SK-N-SH (cell line): ENCODE results near the gene UBTF. TPM values are rescaled to one million over a fixed set of nuclear protein-coding genes. Genes with fewer than 3 reads are reported as not detected.

Experiments
- CTCF ChIA-PET: fragments of 300-600, 350-600 bp; formaldehyde crosslinking; extraction: SDS; loops from one replicate; lab custom pipeline; 2021; lab: Yijun Ruan, JAX
- POLR2A ChIA-PET: fragments of 350-600 bp; sonication (Branson Sonifier 250); formaldehyde crosslinking; extraction: SDS; loops from one replicate; lab custom pipeline; 2020; ENCODE audit warnings: antibody characterized with exemption, inconsistent platforms; lab: Yijun Ruan, JAX
- DNase-seq: peaks from one replicate; pipeline ENCODE4 v3.0.0; 2012
- H2AFZ ChIP-seq: fragments of 200-600 bp; sonication (generic); 2 replicates; pipeline ENCODE4 v1.8.1; 2016; ENCODE audit warnings: antibody characterized with exemption, mild to moderate bottlenecking, low read depth
- H3F3A ChIP-seq: fragments of 200-600 bp; sonication (generic); replicated peaks from 2 replicates; pipeline ENCODE3; 2016; ENCODE audit warnings: antibody characterized with exemption, mild to moderate bottlenecking; ENCODE audit not compliant: insufficient read depth
- H3K27ac ChIP-seq, 2 experiments: fragments of 200-500 bp in 1 of 2; fragments of 200-600 bp in 1 of 2; sonication (Bioruptor generic) in 1 of 2; sonication (generic), shearing (Covaris generic) in 1 of 2; 2 replicates each; pipeline versions ENCODE4 v1.5.1 to v1.6.1; 2014 to 2016; ENCODE audit warnings: low read depth in 2 of 2, inconsistent platforms in 1 of 2, low read length in 1 of 2, mild to moderate bottlenecking in 1 of 2, mixed read lengths in 1 of 2
- H3K27me3 ChIP-seq: fragments of 200-600 bp; sonication (generic), shearing (Covaris generic); 2 replicates; pipeline ENCODE4 v1.6.1; 2016; ENCODE audit warnings: mixed run types; ENCODE audit not compliant: insufficient read depth
- H3K36me3 ChIP-seq, 2 experiments: fragments of 200-500 bp in 1 of 2; fragments of 200-600 bp in 1 of 2; sonication (Bioruptor generic) in 1 of 2; sonication (generic) in 1 of 2; replicated peaks in 1 of 2; 2 replicates each; pipeline versions ENCODE3 to v1.5.1; 2014 to 2016; ENCODE audit warnings: low read length in 1 of 2, mild to moderate bottlenecking in 1 of 2; ENCODE audit not compliant: insufficient read depth in 2 of 2, control insufficient read depth in 1 of 2
- H3K4me1 ChIP-seq, 2 experiments: fragments of 200-500 bp in 1 of 2; fragments of 200-600 bp in 1 of 2; sonication (Bioruptor generic) in 1 of 2; sonication (generic), shearing (Covaris generic) in 1 of 2; 2 replicates each; pipeline versions ENCODE4 v1.5.1 to v1.6.1; 2014 to 2016; ENCODE audit warnings: low read depth in 1 of 2, low read length in 1 of 2, mixed run types in 1 of 2; ENCODE audit not compliant: insufficient read depth in 2 of 2, control insufficient read depth in 1 of 2
- H3K4me2 ChIP-seq: fragments of 200-600 bp; sonication (generic), shearing (Covaris generic); 2 replicates; pipeline ENCODE4 v1.6.1; 2017; ENCODE audit warnings: mixed run types
- H3K4me3 ChIP-seq, 2 experiments: fragments of 200-500 bp in 1 of 2; fragments of 200-600 bp in 1 of 2; sonication (Bioruptor generic) in 1 of 2; sonication (generic), shearing (Covaris generic) in 1 of 2; 2 replicates each; pipeline versions ENCODE4 v1.5.1 to v1.8.1; 2014 to 2016; ENCODE audit warnings: low read depth in 2 of 2, inconsistent platforms in 1 of 2, low read length in 1 of 2, mild to moderate bottlenecking in 1 of 2, mixed read lengths in 1 of 2, moderate library complexity in 1 of 2
- H3K79me2 ChIP-seq: fragments of 200-600 bp; sonication (generic); 2 replicates; pipeline ENCODE4 v1.8.1; 2017; ENCODE audit warnings: mild to moderate bottlenecking; ENCODE audit not compliant: insufficient read depth
- H3K9ac ChIP-seq: fragments of 200-600 bp; sonication (generic); 2 replicates; pipeline ENCODE4 v1.6.1; 2017; ENCODE audit warnings: mixed run types
- H3K9me2 ChIP-seq: fragments of 200-600 bp; sonication (generic); 2 replicates; pipeline ENCODE4 v1.6.1; 2017; ENCODE audit warnings: mixed run types
- H3K9me3 ChIP-seq: fragments of 200-600 bp; sonication (generic); 2 replicates; pipeline ENCODE4 v1.6.1; 2017; ENCODE audit warnings: mixed run types, mild to moderate bottlenecking, moderate library complexity
- H4K20me1 ChIP-seq: fragments of 200-600 bp; sonication (generic); 2 replicates; pipeline ENCODE4 v1.6.1; 2017; ENCODE audit warnings: mild to moderate bottlenecking, mixed run types; ENCODE audit not compliant: insufficient read depth
- ELF1 ChIP-seq: IDR thresholded peaks from 2 replicates; pipeline ENCODE4 v1.4.0; 2012
- EZH2phosphoT487 ChIP-seq: fragments of 200-600 bp; sonication (generic); IDR thresholded peaks from 2 replicates; pipeline ENCODE4 v1.6.1; 2017; ENCODE audit warnings: low read depth, mixed run types, mild to moderate bottlenecking, antibody characterized with exemption, moderate library complexity, borderline replicate concordance
- FOXJ3 ChIP-seq: sonication (generic); formaldehyde crosslinking; IDR thresholded peaks from 2 replicates; pipeline ENCODE4 v1.5.1; 2020; ENCODE audit warnings: mild to moderate bottlenecking, missing genetic modification reagents
- FOXM1 ChIP-seq: IDR thresholded peaks from 2 replicates; pipeline ENCODE4 v1.4.0; 2012; ENCODE audit warnings: low read depth, mild to moderate bottlenecking
- GABPA ChIP-seq: IDR thresholded peaks from 2 replicates; pipeline ENCODE4 v1.4.0; 2012; ENCODE audit warnings: low read depth, mild to moderate bottlenecking
- MAX ChIP-seq: IDR thresholded peaks from 2 replicates; pipeline ENCODE4 v1.4.0; 2012; ENCODE audit warnings: low read depth
- MEF2A ChIP-seq: IDR thresholded peaks from 2 replicates; pipeline ENCODE4 v1.4.0; 2012; ENCODE audit warnings: low read depth, borderline replicate concordance
- MXI1 ChIP-seq: IDR thresholded peaks from 2 replicates; pipeline ENCODE4 v1.6.1; 2012; ENCODE audit warnings: mild to moderate bottlenecking, low read depth, low read length, improper control_type of control experiment
- NFIC ChIP-seq: IDR thresholded peaks from 2 replicates; pipeline ENCODE4 v1.4.0; 2012; ENCODE audit warnings: borderline replicate concordance
- POLR2AphosphoS5 ChIP-seq: IDR thresholded peaks from 2 replicates; pipeline ENCODE4 v1.6.1; 2012; ENCODE audit warnings: low read depth, low read length
- RAD21 ChIP-seq: IDR thresholded peaks from 2 replicates; pipeline ENCODE4 v1.6.1; 2012; ENCODE audit warnings: mild to moderate bottlenecking, low read length
- RCOR1 ChIP-seq: fragments of 150-350 bp; IDR thresholded peaks from 2 replicates; pipeline ENCODE4 v1.6.1; 2017; ENCODE audit warnings: antibody characterized with exemption, low read length
- SIN3A ChIP-seq: IDR thresholded peaks from 2 replicates; pipeline ENCODE4 v1.6.1; 2012; ENCODE audit warnings: low read depth, mild to moderate bottlenecking, low read length, moderate library complexity, borderline replicate concordance
- SMC3 ChIP-seq: IDR thresholded peaks from 2 replicates; pipeline ENCODE4 v1.6.1; 2012; ENCODE audit warnings: low read depth, low read length, improper control_type of control experiment
- TCF12 ChIP-seq: IDR thresholded peaks from 2 replicates; pipeline ENCODE4 v1.4.0; 2012
- TEAD4 ChIP-seq: IDR thresholded peaks from 2 replicates; pipeline ENCODE4 v1.4.0; 2012; ENCODE audit warnings: mild to moderate bottlenecking, borderline replicate concordance; ENCODE audit not compliant: insufficient read depth
- YY1 ChIP-seq: IDR thresholded peaks from 2 replicates; pipeline ENCODE4 v1.4.0; 2012; ENCODE audit warnings: low read depth, mild to moderate bottlenecking
- WGBS: methylation state at CpG from one replicate; pipeline ENCODE4 v1.1.6; 2017; ENCODE audit warnings: low lambda C conversion rate; 5-methylcytosine and 5-hydroxymethylcytosine counted together
- polyA plus RNA-seq, 3 experiments: library from polyadenylated mRNA; depleted of rRNA; stranded (reverse); fragments of >200 nt; gene quantifications; 2 replicates each; pipeline ENCODE4 v1.2.3, GENCODE V29; 2012
- TF ChIP-seq, protein P1 (sequence below): IDR thresholded peaks from 2 replicates; pipeline ENCODE4 v1.4.0; 2012; ENCODE audit warnings: low read depth, borderline replicate concordance
- TF ChIP-seq, protein P2 (sequence below): fragments of 150-350 bp; IDR thresholded peaks from 2 replicates; pipeline ENCODE4 v1.6.1; 2017; ENCODE audit warnings: antibody characterized with exemption, low read length, low read depth, borderline replicate concordance

Gene UBTF
- polyA plus RNA-seq, 1 of the 3 experiments (the other 2 are of a cell fraction) = 37.2 TPM

GRCh38 chr17:44232061-44232460, 12.6 kb upstream of the UBTF start:
- TF ChIP-seq RCOR1 = no peak
- no peak for TF ChIP-seq RAD21
- TF ChIP-seq SIN3A = no peak
- no peak for TF ChIP-seq MEF2A
- no peak for TF ChIP-seq MXI1
- no peak for TF ChIP-seq TEAD4
- TF ChIP-seq, protein P1, sequence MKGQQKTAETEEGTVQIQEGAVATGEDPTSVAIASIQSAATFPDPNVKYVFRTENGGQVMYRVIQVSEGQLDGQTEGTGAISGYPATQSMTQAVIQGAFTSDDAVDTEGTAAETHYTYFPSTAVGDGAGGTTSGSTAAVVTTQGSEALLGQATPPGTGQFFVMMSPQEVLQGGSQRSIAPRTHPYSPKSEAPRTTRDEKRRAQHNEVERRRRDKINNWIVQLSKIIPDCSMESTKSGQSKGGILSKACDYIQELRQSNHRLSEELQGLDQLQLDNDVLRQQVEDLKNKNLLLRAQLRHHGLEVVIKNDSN = no peak
- TF ChIP-seq GABPA = no peak
- TF ChIP-seq TCF12 = no peak
- no peak for TF ChIP-seq FOXJ3 (CRISPR knock-in tag)
- no peak for TF ChIP-seq NFIC
- TF ChIP-seq POLR2AphosphoS5 = no peak
- TF ChIP-seq, protein P2, sequence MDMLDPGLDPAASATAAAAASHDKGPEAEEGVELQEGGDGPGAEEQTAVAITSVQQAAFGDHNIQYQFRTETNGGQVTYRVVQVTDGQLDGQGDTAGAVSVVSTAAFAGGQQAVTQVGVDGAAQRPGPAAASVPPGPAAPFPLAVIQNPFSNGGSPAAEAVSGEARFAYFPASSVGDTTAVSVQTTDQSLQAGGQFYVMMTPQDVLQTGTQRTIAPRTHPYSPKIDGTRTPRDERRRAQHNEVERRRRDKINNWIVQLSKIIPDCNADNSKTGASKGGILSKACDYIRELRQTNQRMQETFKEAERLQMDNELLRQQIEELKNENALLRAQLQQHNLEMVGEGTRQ = no peak
- H3K9me3 ChIP-seq = no peaks in the 10 kb centered on the region
- no peaks in the 10 kb centered on the region for H4K20me1 ChIP-seq
- H3K4me3 ChIP-seq = no peak overlapping the region
- 78% methylated on average over 7 of the region's 7 CpGs for WGBS
- no peak overlapping the region for H2AFZ ChIP-seq
- H3K9ac ChIP-seq = no peak overlapping the region
- H3K9me2 ChIP-seq = no peaks in the 10 kb centered on the region
- H3K27ac ChIP-seq = no peak overlapping the region
- H3F3A ChIP-seq = no peaks in the 10 kb centered on the region
- ChIA-PET POLR2A (interaction anchor here (0.6 kb wide), 2 partner anchors 45 to 68 kb away, joined by 3 read pairs; partner anchors contain the start of gene TMUB2), CTCF (no interaction called here)
- H3K79me2 ChIP-seq = no peaks in the 10 kb centered on the region
- H3K4me1 ChIP-seq = 0 out of 4 replicates have a peak, but pooled peaks cover 0 to 3% of the 10 kb centered on the region in 2 experiments
- H3K4me2 ChIP-seq = no peak overlapping the region
- no peaks in the 10 kb centered on the region for H3K36me3 ChIP-seq
- H3K27me3 ChIP-seq = no peaks in the 10 kb centered on the region
- DNase-seq = no peak

DNA sequence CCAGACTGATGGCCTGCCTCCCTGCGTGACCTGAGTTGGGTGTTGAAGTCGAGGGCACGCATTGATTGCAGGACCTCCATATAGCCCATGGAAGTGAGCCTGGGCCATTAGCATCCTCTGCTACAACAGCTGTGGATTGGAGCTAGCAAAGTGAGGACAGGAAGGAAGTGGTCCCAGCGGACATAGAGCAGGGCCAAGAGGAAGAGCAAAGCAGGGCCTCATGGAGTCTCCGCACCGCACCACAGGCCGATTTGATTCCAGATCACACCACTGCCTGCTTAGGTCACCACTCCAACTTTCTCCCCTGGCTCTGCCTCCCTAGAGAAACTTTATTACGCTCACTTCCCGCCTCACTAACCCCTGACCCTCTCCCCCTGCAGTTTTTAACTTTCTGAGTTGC, 10.7 kb upstream of the UBTF start:
- Histone ChIP-seq H3K4me3 (no peak overlapping the region), H3K79me2 (no peaks in the 10 kb centered on the region), H3K27ac (no peak overlapping the region), H3K9ac (no peak overlapping the region), H3K4me1 (0 out of 4 replicates have a peak, but pooled peaks cover 0 to under 1% of the 10 kb centered on the region in 2 experiments), H3K27me3 (no peaks in the 10 kb centered on the region), H4K20me1 (no peaks in the 10 kb centered on the region), H3K4me2 (no peak overlapping the region), H3K9me3 (no peaks in the 10 kb centered on the region), H3F3A (peaks cover under 1% of the 10 kb centered on the region), H3K9me2 (no peaks in the 10 kb centered on the region), H2AFZ (no peak overlapping the region), H3K36me3 (no peaks in the 10 kb centered on the region)
- POLR2A ChIA-PET = no interaction called here
- CTCF ChIA-PET = interaction anchor here (0.7 kb wide), 1 partner anchor 17 kb away, joined by 3 read pairs; no protein-coding TSS in a partner anchor
- 91% methylated on average over 9 of the region's 9 CpGs for WGBS
- DNase-seq = no peak
- TF ChIP-seq EZH2phosphoT487 (no peak), ELF1 (no peak), FOXM1 (no peak), POLR2AphosphoS5 (no peak), GABPA (no peak), NFIC (no peak), TCF12 (no peak), MAX (no peak), SMC3 (no peak), YY1 (no peak)
- TF ChIP-seq, protein P2 = no peak
